Panc1 (cell line): ENCODE measurements around the gene MOBP. TPM values are rescaled to one million over a fixed set of nuclear protein-coding genes. Genes with fewer than 3 reads are reported as not detected.

Source experiments
- ATAC-seq: fragments of 200-7000 bp; cut with Tn5 transposase; 2 replicates; pipeline ENCODE4 v1.9.1; 2020; ENCODE audit warnings: mild to moderate bottlenecking, moderate library complexity
- BruUV-seq: library from RNA; stranded (reverse); fragments of 400-500 nt; replicated peaks from 2 replicates; lab custom pipeline; 2021; lab: Mats Ljungman, UMichigan
- CTCF ChIA-PET: fragments of 300-600 bp; sonication (Branson Sonifier 250); formaldehyde crosslinking; loops from one replicate; lab custom pipeline; 2022; ENCODE audit warnings: antibody characterized with exemption; lab: Charles Lee
- POLR2A ChIA-PET: fragments of 300-600 bp; sonication (Branson Sonifier 250); formaldehyde crosslinking; loops from one replicate; lab custom pipeline; 2022; ENCODE audit warnings: antibody characterized with exemption; lab: Charles Lee
- DNase-seq: peaks from one replicate; pipeline ENCODE4 v3.0.0-alpha.2; 2010; ENCODE audit warnings: low read depth, low spot score
- H3K27ac ChIP-seq: 2 replicates; pipeline ENCODE4 v1.5.1; 2011; ENCODE audit warnings: mild to moderate bottlenecking, low read length, inconsistent platforms
- H3K27me3 ChIP-seq: fragments of 200-500 bp; sonication (Bioruptor generic); 2 replicates; pipeline ENCODE4 v1.6.0; 2014; ENCODE audit warnings: low read length, inconsistent platforms; ENCODE audit not compliant: control insufficient read depth, insufficient read depth
- H3K36me3 ChIP-seq: fragments of 200-500 bp; sonication (Bioruptor generic); 2 replicates; pipeline ENCODE4 v1.5.1; 2014; ENCODE audit warnings: inconsistent platforms, mild to moderate bottlenecking, low read length, moderate library complexity; ENCODE audit not compliant: control insufficient read depth, insufficient read depth
- H3K4me1 ChIP-seq: 2 replicates; pipeline ENCODE4 v1.5.1; 2011; ENCODE audit warnings: inconsistent platforms, mild to moderate bottlenecking, low read length, moderate library complexity; ENCODE audit not compliant: control insufficient read depth, insufficient read depth
- H3K4me3 ChIP-seq, 2 experiments: 2 replicates each; pipeline ENCODE4 v1.5.1; 2011 to 2012; ENCODE audit warnings: low read depth in 2 of 2, low read length in 2 of 2, mild to moderate bottlenecking in 2 of 2, inconsistent platforms in 1 of 2, moderate library complexity in 1 of 2
- H3K9me3 ChIP-seq: fragments of 200-500 bp; sonication (Bioruptor generic); 2 replicates; pipeline ENCODE4 v1.5.1; 2014; ENCODE audit warnings: low read depth, mild to moderate bottlenecking, inconsistent platforms, low read length, moderate library complexity; ENCODE audit not compliant: control insufficient read depth, insufficient read depth
- POLR2AphosphoS5 ChIP-seq: IDR thresholded peaks from 2 replicates; pipeline ENCODE4 v1.6.1; 2012; ENCODE audit warnings: mild to moderate bottlenecking, low read depth, low read length, moderate library complexity
- SIN3A ChIP-seq: IDR thresholded peaks from 2 replicates; pipeline ENCODE4 v1.6.1; 2012; ENCODE audit warnings: low read depth, mild to moderate bottlenecking, low read length, moderate library complexity, borderline replicate concordance; ENCODE audit not compliant: insufficient read depth
- TCF7L2 ChIP-seq: IDR thresholded peaks from 2 replicates; pipeline ENCODE4 v1.6.1; 2011; ENCODE audit warnings: mild to moderate bottlenecking, low read depth, low read length, inconsistent platforms
- in situ Hi-C: cut with HindIII; loops from 2 replicates; pipeline ENCODE4 v1.10.0; 2016; ENCODE audit warnings: low sequenced_read_pairs, low pct_unique_long_range_greater_than_20kb
- intact Hi-C: fragments of 100-400 bp; cut with micrococcal nuclease; formaldehyde crosslinking; loops from one replicate; pipeline ENCODE4 v1.10.0; 2022; ENCODE audit not compliant: unreplicated experiment
- total RNA-seq: library from RNA; stranded (reverse); gene quantifications from one replicate; pipeline ENCODE4 v1.2.1, GENCODE V29; 2021; ENCODE audit not compliant: unreplicated experiment
- TF ChIP-seq, protein P1 (sequence below), 2 experiments: IDR thresholded peaks; 2 replicates each; pipeline ENCODE4 v1.6.1; 2011 to 2012; ENCODE audit warnings: low read depth in 2 of 2, control low read depth in 1 of 2, low read length in 1 of 2, mild to moderate bottlenecking in 1 of 2, moderate library complexity in 1 of 2; ENCODE audit not compliant: insufficient read depth in 1 of 2
- TF ChIP-seq, protein P2 (sequence below): fragments of 450-650 bp; IDR thresholded peaks from 2 replicates; pipeline ENCODE4 v1.5.1; 2017; ENCODE audit warnings: mild to moderate bottlenecking

The MOBP gene
- total RNA-seq, 1 experiment from 2014 or later: not detected

DNA sequence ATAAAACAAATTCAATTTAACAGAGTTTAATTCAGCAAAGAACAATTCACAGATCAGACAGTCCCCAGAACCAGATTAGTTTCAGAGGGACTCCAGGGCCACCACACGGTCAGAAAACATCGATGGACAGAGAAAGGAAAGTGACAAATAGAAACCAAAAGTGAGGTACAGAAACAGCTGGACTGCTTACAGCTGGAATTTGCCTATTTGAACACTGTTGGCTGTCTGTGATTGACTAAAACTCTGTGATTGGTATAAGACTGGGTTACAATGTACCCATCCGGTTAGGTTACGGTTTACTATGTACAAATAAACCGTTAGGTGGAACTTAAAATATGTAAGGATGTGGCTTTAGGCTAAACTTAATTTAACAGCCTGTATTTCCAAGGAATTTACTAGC lies 30.3 kb downstream of the MOBP start:
- no peak overlapping the region for H3K27ac ChIP-seq
- CTCF ChIA-PET: no interaction called here
- H3K9me3 ChIP-seq: no peaks in the 10 kb centered on the region
- no peaks in the 10 kb centered on the region for H3K36me3 ChIP-seq
- H3K4me1 ChIP-seq: no peaks in the 10 kb centered on the region
- DNase-seq (no peak), ATAC-seq (0 out of 2 replicates have a peak, but pooled peaks have one; percentile 14)
- in situ Hi-C loops (no loop called here), intact Hi-C loops (loop anchor here (1.0 kb wide), 1 partner anchor 49 kb away; no protein-coding TSS in a partner anchor)
- POLR2A ChIA-PET: no interaction called here
- TF ChIP-seq POLR2AphosphoS5: no peak
- TF ChIP-seq, protein P1, sequence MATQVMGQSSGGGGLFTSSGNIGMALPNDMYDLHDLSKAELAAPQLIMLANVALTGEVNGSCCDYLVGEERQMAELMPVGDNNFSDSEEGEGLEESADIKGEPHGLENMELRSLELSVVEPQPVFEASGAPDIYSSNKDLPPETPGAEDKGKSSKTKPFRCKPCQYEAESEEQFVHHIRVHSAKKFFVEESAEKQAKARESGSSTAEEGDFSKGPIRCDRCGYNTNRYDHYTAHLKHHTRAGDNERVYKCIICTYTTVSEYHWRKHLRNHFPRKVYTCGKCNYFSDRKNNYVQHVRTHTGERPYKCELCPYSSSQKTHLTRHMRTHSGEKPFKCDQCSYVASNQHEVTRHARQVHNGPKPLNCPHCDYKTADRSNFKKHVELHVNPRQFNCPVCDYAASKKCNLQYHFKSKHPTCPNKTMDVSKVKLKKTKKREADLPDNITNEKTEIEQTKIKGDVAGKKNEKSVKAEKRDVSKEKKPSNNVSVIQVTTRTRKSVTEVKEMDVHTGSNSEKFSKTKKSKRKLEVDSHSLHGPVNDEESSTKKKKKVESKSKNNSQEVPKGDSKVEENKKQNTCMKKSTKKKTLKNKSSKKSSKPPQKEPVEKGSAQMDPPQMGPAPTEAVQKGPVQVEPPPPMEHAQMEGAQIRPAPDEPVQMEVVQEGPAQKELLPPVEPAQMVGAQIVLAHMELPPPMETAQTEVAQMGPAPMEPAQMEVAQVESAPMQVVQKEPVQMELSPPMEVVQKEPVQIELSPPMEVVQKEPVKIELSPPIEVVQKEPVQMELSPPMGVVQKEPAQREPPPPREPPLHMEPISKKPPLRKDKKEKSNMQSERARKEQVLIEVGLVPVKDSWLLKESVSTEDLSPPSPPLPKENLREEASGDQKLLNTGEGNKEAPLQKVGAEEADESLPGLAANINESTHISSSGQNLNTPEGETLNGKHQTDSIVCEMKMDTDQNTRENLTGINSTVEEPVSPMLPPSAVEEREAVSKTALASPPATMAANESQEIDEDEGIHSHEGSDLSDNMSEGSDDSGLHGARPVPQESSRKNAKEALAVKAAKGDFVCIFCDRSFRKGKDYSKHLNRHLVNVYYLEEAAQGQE (IDR thresholded peaks at IDR 0.05; ENCODE audit: insufficient read depth in 1 of 2, low read depth in 2 of 2, low read length in 1 of 2): no peak
- TF ChIP-seq, protein P2, sequence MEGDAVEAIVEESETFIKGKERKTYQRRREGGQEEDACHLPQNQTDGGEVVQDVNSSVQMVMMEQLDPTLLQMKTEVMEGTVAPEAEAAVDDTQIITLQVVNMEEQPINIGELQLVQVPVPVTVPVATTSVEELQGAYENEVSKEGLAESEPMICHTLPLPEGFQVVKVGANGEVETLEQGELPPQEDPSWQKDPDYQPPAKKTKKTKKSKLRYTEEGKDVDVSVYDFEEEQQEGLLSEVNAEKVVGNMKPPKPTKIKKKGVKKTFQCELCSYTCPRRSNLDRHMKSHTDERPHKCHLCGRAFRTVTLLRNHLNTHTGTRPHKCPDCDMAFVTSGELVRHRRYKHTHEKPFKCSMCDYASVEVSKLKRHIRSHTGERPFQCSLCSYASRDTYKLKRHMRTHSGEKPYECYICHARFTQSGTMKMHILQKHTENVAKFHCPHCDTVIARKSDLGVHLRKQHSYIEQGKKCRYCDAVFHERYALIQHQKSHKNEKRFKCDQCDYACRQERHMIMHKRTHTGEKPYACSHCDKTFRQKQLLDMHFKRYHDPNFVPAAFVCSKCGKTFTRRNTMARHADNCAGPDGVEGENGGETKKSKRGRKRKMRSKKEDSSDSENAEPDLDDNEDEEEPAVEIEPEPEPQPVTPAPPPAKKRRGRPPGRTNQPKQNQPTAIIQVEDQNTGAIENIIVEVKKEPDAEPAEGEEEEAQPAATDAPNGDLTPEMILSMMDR: no peak
- no peak for TF ChIP-seq TCF7L2
- no peak for TF ChIP-seq SIN3A
- no TSS peak for BruUV-seq
- peak overlapping the region in 1 of 2 experiments; percentile 17; a peak in 2 of 4 replicates for H3K4me3 ChIP-seq
- peaks cover 3% of the 10 kb centered on the region for H3K27me3 ChIP-seq

DNA sequence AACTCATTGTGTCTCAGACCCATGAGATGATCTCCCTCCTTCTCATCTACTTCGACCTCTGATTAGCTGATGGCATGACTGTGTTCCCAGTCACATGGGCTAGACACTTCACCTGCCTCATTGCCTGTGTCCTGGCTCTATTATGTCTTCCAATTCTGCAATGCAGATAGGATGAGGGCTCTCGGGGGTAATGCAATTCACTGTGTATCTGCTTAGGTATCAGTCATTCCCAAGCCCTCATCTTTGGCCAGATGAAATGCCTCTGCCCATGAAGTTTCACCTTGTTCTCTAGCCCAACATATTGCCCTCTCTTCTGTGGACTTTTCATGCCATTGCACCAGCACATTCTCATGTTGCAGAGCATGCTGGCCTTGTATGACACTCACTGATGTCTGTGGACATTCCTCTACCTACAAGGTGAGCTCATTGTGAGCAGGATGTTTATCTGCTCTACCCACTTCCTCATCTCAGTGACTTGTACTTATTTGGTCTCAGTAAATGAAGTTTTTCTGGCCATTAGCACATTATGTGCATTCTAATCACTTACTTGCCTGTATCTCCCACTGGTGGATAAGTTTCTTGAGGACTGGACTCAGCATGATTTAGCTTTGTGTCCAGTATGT lies 32.3 kb downstream of the MOBP start:
- H3K27me3 ChIP-seq: peaks cover 3% of the 10 kb centered on the region
- H3K4me1 ChIP-seq: no peaks in the 10 kb centered on the region
- H3K4me3 ChIP-seq: no peak overlapping the region
- ChIA-PET CTCF (interaction anchor here (1.0 to 1.4 kb wide), 2 partner anchors 52 to 83 kb away, joined by 3 to 6 read pairs; no protein-coding TSS in a partner anchor), POLR2A (no interaction called here)
- BruUV-seq: no TSS peak
- intact Hi-C loops (no loop called here), in situ Hi-C loops (no loop called here)
- DNase-seq (no peak), ATAC-seq (no peak)
- H3K27ac ChIP-seq: no peak overlapping the region
- TF ChIP-seq TCF7L2 (no peak), SIN3A (no peak), POLR2AphosphoS5 (no peak)
- TF ChIP-seq, protein P2: no peak
- TF ChIP-seq, protein P1 (IDR thresholded peaks at IDR 0.05; ENCODE audit: insufficient read depth in 1 of 2, low read depth in 2 of 2, low read length in 1 of 2): no peak
- no peaks in the 10 kb centered on the region for H3K9me3 ChIP-seq
- H3K36me3 ChIP-seq: no peaks in the 10 kb centered on the region
